ENCODE results near the gene GNG8.

DNA sequence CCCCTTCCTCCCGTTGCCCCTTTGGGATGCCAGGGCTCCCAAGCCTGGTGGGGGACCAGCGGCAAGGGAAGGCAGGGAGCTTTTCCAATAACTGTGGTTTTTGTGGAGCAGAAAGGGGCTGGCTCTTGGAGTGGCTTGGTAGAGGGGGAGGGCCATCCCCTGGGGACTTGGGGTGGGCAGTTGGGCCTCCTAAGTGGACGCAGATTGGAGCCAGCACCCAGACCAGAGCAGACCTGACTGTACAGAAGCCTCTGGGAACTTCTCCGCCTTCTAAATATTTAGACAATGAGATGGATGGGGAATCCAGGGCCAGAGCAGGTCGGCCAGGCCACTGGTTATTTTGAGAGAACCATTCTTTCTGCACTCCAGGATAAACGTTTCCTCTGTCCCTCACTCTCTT lies 15.3 kb downstream of the GNG8 start:
- TF ChIP-seq TARDBP (IDR thresholded peaks at IDR 0.05), result no peak
- TF ChIP-seq BHLHE40 (IDR thresholded peaks at IDR 0.05; ENCODE audit: borderline replicate concordance), result no peak
- no peak for TF ChIP-seq NFRKB (IDR thresholded peaks at IDR 0.05)
- TF ChIP-seq HDGF (IDR thresholded peaks at IDR 0.05; ENCODE audit: borderline replicate concordance), result no peak
